SK-N-SH (cell line): ENCODE results near the gene OR10J1.

Experiments used
- EP300 ChIP-seq, 2 experiments: IDR thresholded peaks; 2 replicates each; pipeline versions ENCODE4 v1.4.0 to v1.6.1; 2012; ENCODE audit warnings: borderline replicate concordance in 1 of 2, low read depth in 1 of 2, low read length in 1 of 2
- GATA2 ChIP-seq: sonication (generic); formaldehyde crosslinking; IDR thresholded peaks from 2 replicates; pipeline ENCODE4 v1.5.0; 2020; ENCODE audit warnings: mild to moderate bottlenecking, missing genetic modification reagents
- MXI1 ChIP-seq: IDR thresholded peaks from 2 replicates; pipeline ENCODE4 v1.6.1; 2012; ENCODE audit warnings: mild to moderate bottlenecking, low read depth, low read length, improper control_type of control experiment
- RXRA ChIP-seq: IDR thresholded peaks from 2 replicates; pipeline ENCODE4 v1.4.0; 2012; ENCODE audit warnings: low read depth, mild to moderate bottlenecking, borderline replicate concordance
- TF ChIP-seq, protein P1 (sequence below): fragments of 200-600 bp; sonication (generic); IDR thresholded peaks from 2 replicates; pipeline ENCODE4 v1.6.1; 2017; ENCODE audit warnings: antibody characterized with exemption, mild to moderate bottlenecking, moderate library complexity
- TF ChIP-seq, protein P2 (sequence below): fragments of 150-350 bp; IDR thresholded peaks from 2 replicates; pipeline ENCODE4 v1.6.1; 2016; ENCODE audit warnings: mild to moderate bottlenecking, low read depth, low read length
- TF ChIP-seq, protein P3 (sequence below): IDR thresholded peaks from 2 replicates; pipeline ENCODE4 v1.4.0; 2012; ENCODE audit warnings: low read depth, borderline replicate concordance

DNA sequence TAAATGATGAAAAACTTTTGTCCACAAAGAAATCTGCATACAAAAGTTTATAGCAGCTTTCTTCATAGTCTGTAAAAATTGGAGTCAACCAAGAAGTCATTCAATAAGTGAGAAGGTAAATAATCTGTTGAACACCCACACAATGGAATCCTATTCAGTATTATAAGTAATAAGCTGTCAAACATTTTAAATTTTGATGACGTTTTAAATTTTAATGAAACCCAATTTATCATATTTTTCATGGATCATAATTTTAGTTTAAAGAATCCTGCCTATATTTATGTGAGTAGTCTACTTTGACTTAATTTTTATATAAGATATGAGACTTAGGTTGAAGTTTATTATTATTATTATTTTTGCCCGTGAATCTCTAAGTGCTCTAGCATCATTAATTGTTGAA is 20.0 kb downstream of the OR10J1 start:
- TF ChIP-seq GATA2 (CRISPR knock-in tag) (no peak), RXRA (no peak), EP300 (IDR thresholded peaks at IDR 0.05; ENCODE audit: borderline replicate concordance in 1 of 2, low read depth in 1 of 2, low read length in 1 of 2) (no peak), MXI1 (no peak)
- TF ChIP-seq, protein P1, sequence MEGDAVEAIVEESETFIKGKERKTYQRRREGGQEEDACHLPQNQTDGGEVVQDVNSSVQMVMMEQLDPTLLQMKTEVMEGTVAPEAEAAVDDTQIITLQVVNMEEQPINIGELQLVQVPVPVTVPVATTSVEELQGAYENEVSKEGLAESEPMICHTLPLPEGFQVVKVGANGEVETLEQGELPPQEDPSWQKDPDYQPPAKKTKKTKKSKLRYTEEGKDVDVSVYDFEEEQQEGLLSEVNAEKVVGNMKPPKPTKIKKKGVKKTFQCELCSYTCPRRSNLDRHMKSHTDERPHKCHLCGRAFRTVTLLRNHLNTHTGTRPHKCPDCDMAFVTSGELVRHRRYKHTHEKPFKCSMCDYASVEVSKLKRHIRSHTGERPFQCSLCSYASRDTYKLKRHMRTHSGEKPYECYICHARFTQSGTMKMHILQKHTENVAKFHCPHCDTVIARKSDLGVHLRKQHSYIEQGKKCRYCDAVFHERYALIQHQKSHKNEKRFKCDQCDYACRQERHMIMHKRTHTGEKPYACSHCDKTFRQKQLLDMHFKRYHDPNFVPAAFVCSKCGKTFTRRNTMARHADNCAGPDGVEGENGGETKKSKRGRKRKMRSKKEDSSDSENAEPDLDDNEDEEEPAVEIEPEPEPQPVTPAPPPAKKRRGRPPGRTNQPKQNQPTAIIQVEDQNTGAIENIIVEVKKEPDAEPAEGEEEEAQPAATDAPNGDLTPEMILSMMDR, result no peak
- TF ChIP-seq, protein P2, sequence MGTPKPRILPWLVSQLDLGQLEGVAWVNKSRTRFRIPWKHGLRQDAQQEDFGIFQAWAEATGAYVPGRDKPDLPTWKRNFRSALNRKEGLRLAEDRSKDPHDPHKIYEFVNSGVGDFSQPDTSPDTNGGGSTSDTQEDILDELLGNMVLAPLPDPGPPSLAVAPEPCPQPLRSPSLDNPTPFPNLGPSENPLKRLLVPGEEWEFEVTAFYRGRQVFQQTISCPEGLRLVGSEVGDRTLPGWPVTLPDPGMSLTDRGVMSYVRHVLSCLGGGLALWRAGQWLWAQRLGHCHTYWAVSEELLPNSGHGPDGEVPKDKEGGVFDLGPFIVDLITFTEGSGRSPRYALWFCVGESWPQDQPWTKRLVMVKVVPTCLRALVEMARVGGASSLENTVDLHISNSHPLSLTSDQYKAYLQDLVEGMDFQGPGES, result no peak
- TF ChIP-seq, protein P3, sequence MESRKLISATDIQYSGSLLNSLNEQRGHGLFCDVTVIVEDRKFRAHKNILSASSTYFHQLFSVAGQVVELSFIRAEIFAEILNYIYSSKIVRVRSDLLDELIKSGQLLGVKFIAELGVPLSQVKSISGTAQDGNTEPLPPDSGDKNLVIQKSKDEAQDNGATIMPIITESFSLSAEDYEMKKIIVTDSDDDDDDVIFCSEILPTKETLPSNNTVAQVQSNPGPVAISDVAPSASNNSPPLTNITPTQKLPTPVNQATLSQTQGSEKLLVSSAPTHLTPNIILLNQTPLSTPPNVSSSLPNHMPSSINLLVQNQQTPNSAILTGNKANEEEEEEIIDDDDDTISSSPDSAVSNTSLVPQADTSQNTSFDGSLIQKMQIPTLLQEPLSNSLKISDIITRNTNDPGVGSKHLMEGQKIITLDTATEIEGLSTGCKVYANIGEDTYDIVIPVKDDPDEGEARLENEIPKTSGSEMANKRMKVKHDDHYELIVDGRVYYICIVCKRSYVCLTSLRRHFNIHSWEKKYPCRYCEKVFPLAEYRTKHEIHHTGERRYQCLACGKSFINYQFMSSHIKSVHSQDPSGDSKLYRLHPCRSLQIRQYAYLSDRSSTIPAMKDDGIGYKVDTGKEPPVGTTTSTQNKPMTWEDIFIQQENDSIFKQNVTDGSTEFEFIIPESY, result no peak
